HEK293T (cell line): ENCODE data around the gene FAM24B.

Experiments used
- CTCF ChIA-PET: fragments of 350-600 bp; formaldehyde crosslinking; extraction: SDS; loops from one replicate; lab custom pipeline; 2021; ENCODE audit warnings: antibody characterized with exemption, inconsistent platforms; lab: Yijun Ruan, JAX
- POLR2A ChIA-PET: fragments of 350-600 bp; formaldehyde crosslinking; extraction: SDS; loops from one replicate; lab custom pipeline; 2020; ENCODE audit warnings: antibody characterized with exemption, inconsistent platforms; lab: Yijun Ruan, JAX
- DNase-seq: peaks from one replicate; pipeline ENCODE4 v3.0.0; 2012; ENCODE audit warnings: mixed read lengths; ENCODE audit errors: extremely low spot score
- ARNT ChIP-seq: fragments of 450-650 bp; IDR thresholded peaks from 2 replicates; pipeline ENCODE4 v1.6.1; 2017; ENCODE audit warnings: mild to moderate bottlenecking
- BHLHE40 ChIP-seq: fragments of 450-650 bp; IDR thresholded peaks from 2 replicates; pipeline ENCODE4 v1.6.1; 2016; ENCODE audit warnings: mild to moderate bottlenecking, moderate library complexity, borderline replicate concordance
- CTBP1 ChIP-seq: fragments of 450-650 bp; IDR thresholded peaks from 2 replicates; pipeline ENCODE4 v1.6.1; 2016; ENCODE audit warnings: borderline replicate concordance
- ELF4 ChIP-seq: fragments of 450-650 bp; IDR thresholded peaks from 2 replicates; pipeline ENCODE4 v1.6.1; 2017; ENCODE audit warnings: antibody characterized with exemption
- FOXA1 ChIP-seq: fragments of 450-650 bp; IDR thresholded peaks from 2 replicates; pipeline ENCODE4 v1.6.1; 2016; ENCODE audit warnings: mild to moderate bottlenecking
- FOXK2 ChIP-seq: fragments of 450-650 bp; IDR thresholded peaks from 2 replicates; pipeline ENCODE4 v1.6.1; 2016; ENCODE audit warnings: mild to moderate bottlenecking
- FOXM1 ChIP-seq: fragments of 450-650 bp; IDR thresholded peaks from 2 replicates; pipeline ENCODE4 v1.6.1; 2017; ENCODE audit warnings: mild to moderate bottlenecking, borderline replicate concordance
- HDGF ChIP-seq: fragments of 450-650 bp; IDR thresholded peaks from 2 replicates; pipeline ENCODE4 v1.6.1; 2017; ENCODE audit warnings: antibody characterized with exemption, borderline replicate concordance
- L3MBTL2 ChIP-seq: fragments of 450-650 bp; conservative IDR thresholded peaks from 2 replicates; pipeline ENCODE4 v1.6.1; 2016; ENCODE audit warnings: mild to moderate bottlenecking
- LEF1 ChIP-seq: fragments of 450-650 bp; IDR thresholded peaks from 2 replicates; pipeline ENCODE4 v1.6.1; 2017; ENCODE audit warnings: mild to moderate bottlenecking, borderline replicate concordance
- NFRKB ChIP-seq: fragments of 450-650 bp; IDR thresholded peaks from 2 replicates; pipeline ENCODE4 v1.6.1; 2016; ENCODE audit warnings: mild to moderate bottlenecking, moderate library complexity
- SP1 ChIP-seq: fragments of 450-650 bp; IDR thresholded peaks from 2 replicates; pipeline ENCODE4 v1.6.1; 2017
- SUZ12 ChIP-seq: fragments of 450-650 bp; IDR thresholded peaks from 2 replicates; pipeline ENCODE4 v1.6.1; 2016; ENCODE audit warnings: mild to moderate bottlenecking
- TARDBP ChIP-seq: fragments of 450-650 bp; IDR thresholded peaks from 2 replicates; pipeline ENCODE4 v1.6.1; 2016
- ZNF384 ChIP-seq: fragments of 450-650 bp; IDR thresholded peaks from 2 replicates; pipeline ENCODE4 v1.6.1; 2016
- TF ChIP-seq, protein P1 (sequence below): fragments of 450-650 bp; IDR thresholded peaks from 2 replicates; pipeline ENCODE4 v1.6.1; 2016

FAM24B gene

DNA sequence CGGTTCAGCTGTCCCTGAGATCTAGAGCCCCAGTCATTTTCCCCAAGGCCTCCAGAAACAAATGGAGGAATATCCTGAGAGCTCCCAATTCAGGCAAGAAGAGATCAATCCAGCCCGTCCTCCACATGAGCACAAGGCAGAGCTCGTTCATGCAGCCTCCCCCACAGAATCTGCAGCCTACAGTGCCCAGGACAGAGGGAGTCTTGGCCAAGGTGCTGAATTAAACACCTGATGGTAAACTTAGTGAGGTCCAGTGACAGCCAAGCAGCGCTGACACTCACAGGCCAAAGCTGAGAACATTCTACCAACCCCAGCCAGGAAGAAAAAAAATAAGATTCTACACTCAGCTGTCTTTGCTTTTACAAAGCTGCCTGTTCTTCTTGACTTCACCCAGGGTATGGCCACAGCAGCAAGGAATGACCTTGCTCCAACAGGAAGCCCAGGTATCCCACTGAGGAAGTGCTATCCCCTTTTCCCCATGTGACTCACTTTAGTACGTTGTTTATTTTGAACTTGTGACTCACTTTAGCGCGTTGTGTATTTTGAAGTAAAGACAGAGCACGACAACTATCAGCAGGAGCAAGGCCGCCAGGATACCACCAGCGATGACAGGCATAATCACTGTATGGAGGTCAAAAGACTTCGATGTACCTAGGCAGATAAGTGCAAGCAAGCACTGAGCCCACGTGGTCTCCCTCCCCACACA, 29.3 kb downstream of the FAM24B start:
- POLR2A ChIA-PET: no interaction called here
- DNase-seq: no peak
- no peak for TF ChIP-seq FOXA1
- TF ChIP-seq L3MBTL2: no peak
- TF ChIP-seq FOXM1: no peak
- no peak for TF ChIP-seq HDGF
- no peak for TF ChIP-seq FOXK2
- TF ChIP-seq, protein P1, sequence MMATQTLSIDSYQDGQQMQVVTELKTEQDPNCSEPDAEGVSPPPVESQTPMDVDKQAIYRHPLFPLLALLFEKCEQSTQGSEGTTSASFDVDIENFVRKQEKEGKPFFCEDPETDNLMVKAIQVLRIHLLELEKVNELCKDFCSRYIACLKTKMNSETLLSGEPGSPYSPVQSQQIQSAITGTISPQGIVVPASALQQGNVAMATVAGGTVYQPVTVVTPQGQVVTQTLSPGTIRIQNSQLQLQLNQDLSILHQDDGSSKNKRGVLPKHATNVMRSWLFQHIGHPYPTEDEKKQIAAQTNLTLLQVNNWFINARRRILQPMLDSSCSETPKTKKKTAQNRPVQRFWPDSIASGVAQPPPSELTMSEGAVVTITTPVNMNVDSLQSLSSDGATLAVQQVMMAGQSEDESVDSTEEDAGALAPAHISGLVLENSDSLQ: no peak
- no peak for TF ChIP-seq SP1
- TF ChIP-seq ARNT: no peak
- no peak for TF ChIP-seq LEF1
- TF ChIP-seq SUZ12: no peak
- no peak for TF ChIP-seq CTBP1
- no peak for TF ChIP-seq TARDBP
- TF ChIP-seq NFRKB: no peak
- TF ChIP-seq ELF4: no peak
- no peak for TF ChIP-seq BHLHE40
- CTCF ChIA-PET: no interaction called here

DNA sequence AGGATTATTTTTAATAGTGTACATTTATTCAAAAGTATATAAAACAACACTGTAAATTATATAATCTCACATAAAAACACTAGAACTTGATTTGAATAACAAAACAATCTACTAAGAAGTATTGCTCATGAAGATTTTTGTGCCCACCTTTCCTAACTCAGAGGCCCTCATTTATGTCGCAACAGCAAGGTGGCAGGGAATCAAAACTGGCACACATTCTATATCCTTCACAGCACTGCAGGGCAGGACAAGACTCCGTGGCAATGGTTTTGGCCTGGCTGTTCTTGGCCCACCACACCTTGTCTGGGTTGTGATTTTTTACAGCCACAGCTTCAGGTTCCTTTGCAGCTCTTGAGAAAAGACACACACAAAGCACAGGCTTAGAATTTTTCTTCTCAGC, 30.3 kb downstream of the FAM24B start:
- CTCF ChIA-PET: no interaction called here
- POLR2A ChIA-PET: no interaction called here

DNA sequence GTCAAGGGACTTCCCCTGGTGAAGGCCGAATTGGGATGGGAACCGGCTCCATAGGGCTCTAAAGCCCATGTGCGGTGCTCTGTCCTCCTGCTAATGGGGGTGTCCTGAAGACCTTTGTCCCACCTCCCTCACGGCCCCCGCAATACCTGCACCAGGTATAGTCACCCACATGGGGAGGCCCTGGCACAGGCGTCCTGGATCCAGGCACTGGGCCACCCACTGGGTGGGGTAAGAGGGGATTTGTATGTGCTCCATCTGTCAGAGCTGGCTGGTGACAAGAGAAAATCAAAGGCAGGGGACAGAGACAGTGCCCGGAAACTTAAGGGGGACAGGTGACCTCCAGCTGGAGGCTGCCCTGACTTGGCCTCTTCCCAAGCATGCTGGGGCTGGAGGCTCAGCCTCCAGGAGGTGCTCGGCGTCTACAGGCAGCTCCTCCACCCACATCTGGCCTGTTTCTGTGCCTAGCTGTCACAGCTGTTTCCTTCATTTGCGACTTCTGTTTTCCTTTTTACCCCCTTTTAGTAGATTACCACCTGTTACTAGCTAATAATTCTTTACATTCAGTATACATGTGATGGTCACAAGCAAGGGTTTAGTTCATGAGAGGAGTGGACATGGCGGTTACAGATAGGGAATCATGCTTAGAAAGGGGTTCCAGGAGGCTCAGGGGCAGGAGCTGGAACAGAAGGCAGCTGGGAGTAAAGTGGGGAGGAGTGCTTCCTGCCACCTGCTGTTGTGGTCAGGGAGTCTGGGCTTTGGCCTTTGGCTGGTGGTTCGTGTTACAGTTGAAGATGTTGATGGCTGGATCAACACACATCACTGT, 31.4 kb downstream of the FAM24B start:
- ChIA-PET CTCF (no interaction called here), POLR2A (no interaction called here)
- TF ChIP-seq CTBP1: no peak
- TF ChIP-seq LEF1: no peak
- no peak for DNase-seq

More for the DNA sequence above, 30.3 kb downstream of the FAM24B start:
- no peak for TF ChIP-seq TARDBP
- TF ChIP-seq FOXM1: no peak
- no peak for TF ChIP-seq ARNT
- no peak for TF ChIP-seq SP1
- no peak for TF ChIP-seq L3MBTL2
- no peak for TF ChIP-seq HDGF
- no peak for TF ChIP-seq FOXA1
- DNase-seq: no peak

DNA sequence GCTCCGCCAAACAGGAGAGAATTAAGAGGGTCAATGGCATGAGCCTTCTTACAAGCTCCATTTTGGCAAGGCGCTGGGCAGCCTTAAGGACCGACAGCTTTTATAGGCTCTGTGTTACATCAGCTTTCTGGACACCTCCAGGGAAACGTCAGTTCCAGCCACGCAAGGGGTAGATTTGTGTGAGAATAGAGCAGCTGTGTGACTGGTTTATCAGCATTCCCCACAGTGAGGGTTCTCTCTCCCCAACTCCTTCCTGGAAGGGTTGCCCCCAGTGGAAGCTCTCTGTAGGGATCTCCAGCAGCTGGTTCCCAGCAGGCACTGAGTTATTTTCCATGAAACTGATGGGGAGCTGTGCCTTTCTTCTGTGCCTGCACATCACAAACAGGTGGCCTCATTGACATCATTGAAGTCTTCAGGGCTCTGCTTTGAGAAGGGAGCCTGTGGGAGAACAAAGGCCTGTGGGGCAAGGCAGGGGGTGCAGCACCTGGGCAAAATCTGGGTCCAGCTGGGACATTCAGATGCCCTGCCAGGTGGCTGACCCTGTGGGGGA, 33.5 kb downstream of the FAM24B start, which contains the start of gene CUZD1:
CUZD1 (minus strand) TSS at position 75 of the 550 bp plus-strand sequence; CDS start at position 61, 14 bp downstream.
- DNase-seq: no peak
- POLR2A ChIA-PET: no interaction called here
- no peak for TF ChIP-seq SUZ12
- CTCF ChIA-PET: no interaction called here

DNA sequence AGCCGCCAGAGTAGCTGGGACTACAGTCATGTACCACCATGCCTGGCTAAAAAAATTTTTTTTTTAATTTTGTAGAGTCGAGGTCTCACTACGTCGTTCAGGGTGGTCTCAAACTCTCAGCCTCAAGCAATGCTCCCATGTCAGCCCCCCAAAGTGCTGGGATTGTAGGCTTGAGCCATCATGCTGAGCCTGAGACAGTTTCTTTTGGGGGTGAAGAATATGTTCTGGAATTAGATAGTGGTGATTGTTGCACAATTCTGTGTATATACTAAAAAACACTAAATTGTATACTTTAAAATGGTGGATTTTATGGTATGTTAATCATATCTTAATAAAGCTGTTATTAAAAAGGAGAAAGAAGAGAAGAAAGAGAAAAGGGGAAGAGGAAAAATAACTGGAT, 35.2 kb downstream of the FAM24B start:
- ChIA-PET POLR2A (no interaction called here), CTCF (no interaction called here)
- DNase-seq: no peak
- TF ChIP-seq NFRKB: no peak
- no peak for TF ChIP-seq LEF1
- no peak for TF ChIP-seq L3MBTL2
- no peak for TF ChIP-seq ZNF384
- no peak for TF ChIP-seq TARDBP
- TF ChIP-seq SP1: no peak
- no peak for TF ChIP-seq FOXA1
- no peak for TF ChIP-seq HDGF
- TF ChIP-seq CTBP1: no peak
- no peak for TF ChIP-seq SUZ12

DNA sequence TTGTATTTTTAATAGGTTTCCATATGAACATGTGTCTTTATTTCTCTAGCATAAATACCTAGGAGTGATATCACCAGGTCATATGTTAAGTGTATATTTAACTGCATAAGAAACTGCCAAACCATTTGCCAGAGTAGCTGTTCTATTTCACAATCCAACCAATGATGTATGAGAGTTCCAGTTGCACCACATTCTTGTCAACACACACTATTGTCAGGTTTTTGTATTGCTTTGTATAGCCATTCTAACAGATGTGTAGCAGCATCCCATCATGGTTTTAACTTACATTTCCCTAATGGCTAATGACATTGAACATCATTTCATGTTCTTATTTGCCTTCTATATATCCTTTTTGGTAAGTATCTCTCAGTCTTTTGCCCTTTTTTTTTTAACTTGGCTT, 37.8 kb downstream of the FAM24B start:
- no peak for DNase-seq
- CTCF ChIA-PET: no interaction called here

DNA sequence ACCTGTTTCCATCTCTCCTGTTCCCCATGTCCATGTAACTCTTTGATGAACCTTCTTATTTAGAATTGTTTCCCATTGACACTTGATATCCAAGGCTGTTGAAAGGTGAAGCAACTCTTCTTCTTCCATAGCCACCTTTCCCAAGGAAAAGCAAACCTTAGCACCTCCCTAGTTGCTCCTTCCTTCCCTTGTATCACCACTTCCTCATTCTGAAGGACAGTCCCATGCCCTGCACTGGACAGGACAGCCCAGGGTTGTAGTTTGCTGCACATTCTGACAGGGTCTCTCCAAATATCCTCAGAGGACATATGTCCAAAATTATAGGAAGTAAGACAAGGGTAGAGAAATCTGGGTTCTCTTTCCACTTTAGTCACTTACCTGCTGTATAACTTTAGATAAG, 39.9 kb downstream of the FAM24B start:
- no peak for DNase-seq
- no peak for TF ChIP-seq FOXK2
- TF ChIP-seq BHLHE40: no peak
- TF ChIP-seq CTBP1: no peak
- TF ChIP-seq ZNF384: no peak
- no peak for TF ChIP-seq L3MBTL2
- no peak for TF ChIP-seq FOXM1
- no peak for TF ChIP-seq NFRKB
- TF ChIP-seq, protein P1: no peak
- no peak for TF ChIP-seq TARDBP
- TF ChIP-seq SP1: no peak
- TF ChIP-seq ELF4: no peak
- no peak for TF ChIP-seq FOXA1
- no peak for TF ChIP-seq ARNT
- TF ChIP-seq LEF1: no peak
- no peak for TF ChIP-seq SUZ12
- TF ChIP-seq HDGF: no peak
- ChIA-PET CTCF (no interaction called here), POLR2A (no interaction called here)

More for the DNA sequence above, 37.8 kb downstream of the FAM24B start:
- POLR2A ChIA-PET: no interaction called here
- TF ChIP-seq BHLHE40: no peak
- no peak for TF ChIP-seq TARDBP
